ENCODE results near the gene DHRS9. TPM values are rescaled to one million over a fixed set of nuclear protein-coding genes. Genes with fewer than 3 reads are reported as not detected.

Gene DHRS9
- total RNA-seq, 2 donors from 2014 or later, result 0.71 to 1.5 TPM

DNA sequence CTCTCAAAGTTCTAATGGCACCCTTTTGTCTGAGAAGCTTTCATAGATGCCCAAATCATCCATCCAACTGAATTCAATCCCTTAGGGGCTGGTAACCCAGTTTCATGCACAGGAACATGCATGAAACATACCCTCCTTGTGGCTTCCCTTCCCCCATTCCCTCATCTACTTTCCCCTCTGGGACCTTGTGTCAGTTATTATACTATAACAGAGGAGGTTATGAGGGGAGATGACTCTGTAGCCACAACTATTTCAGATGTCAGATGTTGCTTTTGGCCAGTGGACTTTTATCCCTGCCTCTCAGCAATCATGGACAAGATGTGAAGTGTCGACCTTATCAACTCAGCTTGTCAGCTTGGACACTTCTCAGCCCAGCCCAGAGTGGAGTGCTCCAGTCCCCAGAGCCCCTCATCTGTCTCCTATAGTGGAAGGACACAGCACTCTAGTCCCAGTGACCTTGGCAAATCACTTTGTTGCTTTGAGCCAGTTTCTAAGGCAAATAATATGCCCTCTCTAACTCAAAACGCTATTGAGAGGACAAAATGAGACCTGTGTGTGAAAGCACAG lies 8.4 kb downstream of the DHRS9 start:
- H3K4me1 Mint-ChIP-seq, result peaks cover 5% of the 10 kb centered on the region
- no peaks in the 10 kb centered on the region for H3K36me3 Mint-ChIP-seq (ENCODE audit: low read depth)
- no peaks in the 10 kb centered on the region for H3K9me3 Mint-ChIP-seq
- H3K27ac Mint-ChIP-seq, result no peak overlapping the region
- H3K27me3 Mint-ChIP-seq, result no peaks in the 10 kb centered on the region
- no peak overlapping the region for H3K4me3 Mint-ChIP-seq
- ATAC-seq (replicated peaks), result no peak

DNA sequence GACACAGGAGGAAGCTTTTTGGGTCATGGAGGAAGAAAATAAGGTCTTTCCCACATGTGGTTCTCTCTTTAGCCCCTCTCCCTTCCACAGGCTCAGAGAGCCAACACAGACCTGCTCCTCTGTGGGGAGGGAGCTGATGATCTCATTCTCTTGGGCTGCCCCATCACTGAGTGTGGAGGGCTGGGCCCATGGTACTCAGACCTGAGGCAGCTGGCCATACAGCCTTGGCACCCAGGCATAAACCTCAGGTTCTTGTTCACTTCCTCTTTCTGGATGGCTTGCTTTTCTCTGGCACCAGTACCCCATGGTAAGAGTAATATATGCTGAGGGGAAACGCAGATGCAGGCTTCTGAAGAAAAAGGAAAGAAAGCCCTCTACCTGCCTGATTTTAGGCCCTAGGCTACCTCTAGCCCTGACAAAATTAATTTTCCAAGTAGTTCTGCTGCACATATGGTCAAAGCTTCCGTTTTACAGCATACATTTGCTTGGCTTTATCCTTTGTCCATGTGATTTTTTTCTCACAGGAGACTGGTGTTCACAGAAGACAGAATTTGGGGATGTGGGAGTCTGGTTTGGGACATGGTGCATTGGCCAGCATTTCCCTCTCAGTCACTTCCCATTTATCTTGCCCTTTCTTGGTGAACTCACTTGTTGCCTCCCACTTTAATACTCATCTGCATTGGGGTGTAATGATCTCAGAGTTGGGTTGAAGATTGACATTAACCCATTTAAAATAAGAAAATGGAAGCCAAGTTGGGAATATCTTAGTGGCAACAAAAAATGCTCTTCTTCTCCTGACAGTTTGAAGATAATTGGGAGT lies 11.1 kb downstream of the DHRS9 start:
- no peak overlapping the region for H3K4me3 Mint-ChIP-seq
- no peak overlapping the region for H3K27ac Mint-ChIP-seq
- no peaks in the 10 kb centered on the region for H3K9me3 Mint-ChIP-seq
- H3K4me1 Mint-ChIP-seq, result no peaks in the 10 kb centered on the region
- H3K36me3 Mint-ChIP-seq (ENCODE audit: low read depth), result no peaks in the 10 kb centered on the region
- no peak for ATAC-seq (replicated peaks)
- no peaks in the 10 kb centered on the region for H3K27me3 Mint-ChIP-seq

DNA sequence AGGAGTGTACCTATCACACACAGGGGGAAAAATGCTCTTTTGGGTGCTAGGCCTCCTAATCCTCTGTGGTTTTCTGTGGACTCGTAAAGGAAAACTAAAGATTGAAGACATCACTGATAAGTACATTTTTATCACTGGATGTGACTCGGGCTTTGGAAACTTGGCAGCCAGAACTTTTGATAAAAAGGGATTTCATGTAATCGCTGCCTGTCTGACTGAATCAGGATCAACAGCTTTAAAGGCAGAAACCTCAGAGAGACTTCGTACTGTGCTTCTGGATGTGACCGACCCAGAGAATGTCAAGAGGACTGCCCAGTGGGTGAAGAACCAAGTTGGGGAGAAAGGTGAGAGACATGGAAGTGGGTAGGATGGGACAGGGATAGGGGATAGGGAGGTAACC lies 12.2 kb downstream of the DHRS9 start:
- no peak for ATAC-seq (replicated peaks)
- no peaks in the 10 kb centered on the region for H3K36me3 Mint-ChIP-seq (ENCODE audit: low read depth)
- H3K4me3 Mint-ChIP-seq, result no peak overlapping the region
- peaks cover 6% of the 10 kb centered on the region for H3K9me3 Mint-ChIP-seq
- H3K27me3 Mint-ChIP-seq, result peaks cover 4% of the 10 kb centered on the region
- no peak overlapping the region for H3K27ac Mint-ChIP-seq
- H3K4me1 Mint-ChIP-seq, result no peaks in the 10 kb centered on the region

DNA sequence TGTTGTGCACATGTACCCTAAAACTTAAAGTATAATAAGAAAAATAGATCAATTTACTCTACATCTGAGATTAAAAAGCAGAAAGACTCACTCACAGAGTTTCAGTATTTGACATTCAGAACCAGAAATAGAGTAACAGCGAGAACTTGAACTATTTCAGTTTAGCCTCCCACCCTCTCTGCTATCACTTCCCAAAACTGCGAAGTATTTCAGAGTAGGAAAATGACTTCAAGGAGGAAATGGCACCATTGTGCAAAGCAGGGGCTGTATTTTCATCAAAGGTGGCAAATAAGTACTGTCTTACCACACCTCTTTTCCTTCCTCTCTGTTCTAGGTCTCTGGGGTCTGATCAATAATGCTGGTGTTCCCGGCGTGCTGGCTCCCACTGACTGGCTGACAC lies 13.6 kb downstream of the DHRS9 start:
- Mint-ChIP-seq H3K27me3 (peaks cover 4% of the 10 kb centered on the region), H3K36me3 (ENCODE audit: low read depth) (no peaks in the 10 kb centered on the region), H3K4me3 (no peak overlapping the region), H3K4me1 (no peaks in the 10 kb centered on the region), H3K27ac (no peak overlapping the region), H3K9me3 (peaks cover 6% of the 10 kb centered on the region)
- peak; percentile 38 for ATAC-seq (replicated peaks)

DNA sequence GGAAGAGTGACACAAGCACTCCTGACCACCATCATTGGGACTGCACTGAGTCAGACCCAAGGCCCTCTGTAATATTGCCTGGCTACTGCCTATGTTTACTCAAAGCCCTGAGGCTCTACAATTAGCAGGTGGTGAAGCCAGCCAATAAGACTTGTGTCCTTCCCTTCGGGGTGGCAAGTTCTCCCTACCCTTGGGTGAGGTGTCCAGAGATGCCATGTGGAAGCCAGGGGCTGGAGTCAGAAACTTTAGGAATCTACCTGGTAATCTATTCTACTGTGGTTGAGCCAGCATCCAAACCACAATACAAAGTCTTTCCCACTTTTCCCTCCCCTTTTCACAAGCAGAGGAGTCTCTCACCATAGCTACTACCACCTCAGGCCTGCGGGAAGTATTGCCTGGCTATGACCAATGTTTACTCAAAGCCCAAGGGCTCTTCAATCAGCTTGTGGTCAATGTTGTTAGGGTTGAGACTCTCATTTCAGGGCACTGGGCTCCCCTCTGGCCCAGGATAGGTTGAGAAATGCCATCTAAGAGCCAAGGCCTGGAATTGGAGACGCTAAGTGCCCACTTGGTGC lies 17.6 kb downstream of the DHRS9 start:
- Mint-ChIP-seq H3K4me1 (no peaks in the 10 kb centered on the region), H3K27me3 (peaks cover 4% of the 10 kb centered on the region)
- no peak for ATAC-seq (replicated peaks)

DNA sequence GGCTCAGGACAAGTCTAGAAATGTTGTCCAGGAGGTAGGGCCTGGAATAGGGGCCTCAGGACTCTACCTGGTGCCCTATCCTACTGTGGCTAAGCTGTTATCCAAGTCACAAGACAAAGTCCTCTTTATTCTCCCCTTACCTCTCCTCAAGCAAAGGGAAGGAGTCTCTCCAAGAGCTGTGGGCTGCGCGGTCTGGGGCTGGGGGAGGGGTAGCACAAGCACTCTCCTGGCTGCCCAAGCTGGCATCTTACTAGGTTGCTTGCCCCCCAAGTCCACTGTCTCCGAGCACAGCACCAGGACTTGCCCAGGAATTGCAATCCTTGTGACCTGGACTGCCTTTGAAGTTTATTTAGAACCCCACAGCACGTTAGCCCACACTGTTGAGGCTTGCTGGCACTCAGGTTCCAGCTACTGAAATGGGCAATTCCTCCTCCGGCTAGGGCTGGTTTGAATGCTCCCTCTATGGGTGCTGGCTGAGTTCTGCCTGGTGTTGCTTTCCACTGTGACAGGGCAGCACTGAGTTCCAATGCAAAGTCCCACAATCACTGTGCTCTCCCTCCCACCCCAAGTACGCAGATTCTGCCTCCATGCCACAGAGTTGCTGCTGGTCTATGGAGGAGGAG lies 18.5 kb downstream of the DHRS9 start:
- Mint-ChIP-seq H3K27me3 (peaks cover 7% of the 10 kb centered on the region), H3K9me3 (peaks cover 6% of the 10 kb centered on the region), H3K4me1 (no peaks in the 10 kb centered on the region), H3K4me3 (no peak overlapping the region), H3K36me3 (ENCODE audit: low read depth) (no peaks in the 10 kb centered on the region), H3K27ac (no peak overlapping the region)
- ATAC-seq (replicated peaks), result no peak

More for the DNA sequence above, 17.6 kb downstream of the DHRS9 start:
- no peak overlapping the region for H3K27ac Mint-ChIP-seq
- no peaks in the 10 kb centered on the region for H3K36me3 Mint-ChIP-seq (ENCODE audit: low read depth)
- H3K4me3 Mint-ChIP-seq, result no peak overlapping the region
- H3K9me3 Mint-ChIP-seq, result peaks cover 6% of the 10 kb centered on the region

DNA sequence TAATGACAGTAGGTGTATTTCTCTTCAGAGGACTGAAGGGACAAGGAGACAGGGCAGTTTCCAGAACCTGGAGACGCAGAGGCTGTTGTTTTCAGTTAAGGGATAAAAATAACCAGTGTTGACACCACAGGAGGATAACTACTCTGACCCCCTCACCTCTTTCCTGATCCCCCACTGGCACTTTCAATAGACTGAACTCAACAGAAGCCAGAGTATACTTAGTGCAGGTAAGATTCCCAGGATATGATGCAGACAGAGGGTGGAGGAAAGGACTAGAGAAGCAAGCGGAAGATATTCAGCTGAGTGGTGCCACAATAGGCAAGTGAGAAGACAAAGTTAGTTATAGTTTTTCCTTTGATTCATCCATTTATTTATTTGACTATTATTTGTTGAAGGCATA lies 19.8 kb downstream of the DHRS9 start:
- H3K36me3 Mint-ChIP-seq (ENCODE audit: low read depth), result no peaks in the 10 kb centered on the region

DNA sequence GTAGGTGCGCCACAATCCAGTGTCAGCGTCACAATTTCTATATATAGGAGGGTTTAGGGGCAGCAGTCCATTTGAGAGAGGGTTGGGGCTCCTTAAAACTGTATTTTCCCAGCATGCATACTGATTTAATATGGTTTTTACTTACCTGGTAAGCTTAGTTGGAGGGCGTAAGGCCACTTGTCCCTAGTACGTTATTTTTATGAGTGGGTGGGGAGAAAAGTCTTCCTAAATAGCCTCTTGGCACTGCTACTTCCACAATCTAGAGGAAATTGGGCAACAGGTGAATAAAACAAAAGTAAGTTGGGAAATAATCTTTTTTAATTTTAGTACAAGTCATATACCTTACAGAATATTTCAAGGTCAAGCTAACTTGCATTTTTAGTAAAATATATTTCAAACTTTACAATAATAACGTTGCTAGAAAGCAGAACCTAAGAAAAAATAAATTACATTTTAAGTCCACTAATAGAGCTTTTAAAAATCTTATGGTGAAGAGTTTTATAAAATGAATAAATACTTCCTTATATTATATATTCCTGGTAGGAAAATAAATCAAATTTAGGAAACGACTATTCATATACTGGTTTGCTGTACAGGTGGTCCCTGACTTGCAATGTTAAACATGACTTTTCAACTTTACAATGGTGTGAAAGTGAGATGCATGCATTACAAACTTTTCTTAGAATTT lies 20.9 kb downstream of the DHRS9 start:
- peaks cover under 1% of the 10 kb centered on the region for H3K4me1 Mint-ChIP-seq
- H3K27me3 Mint-ChIP-seq, result peaks cover 7% of the 10 kb centered on the region
- no peak overlapping the region for H3K4me3 Mint-ChIP-seq
- ATAC-seq (replicated peaks), result no peak
- H3K9me3 Mint-ChIP-seq, result peaks cover 6% of the 10 kb centered on the region
- no peak overlapping the region for H3K27ac Mint-ChIP-seq
- H3K36me3 Mint-ChIP-seq (ENCODE audit: low read depth), result no peaks in the 10 kb centered on the region

More for the DNA sequence above, 19.8 kb downstream of the DHRS9 start:
- H3K27ac Mint-ChIP-seq, result no peak overlapping the region
- H3K9me3 Mint-ChIP-seq, result peaks cover 6% of the 10 kb centered on the region
- ATAC-seq (replicated peaks), result no peak
- H3K4me3 Mint-ChIP-seq, result no peak overlapping the region
- H3K4me1 Mint-ChIP-seq, result no peaks in the 10 kb centered on the region
- peaks cover 7% of the 10 kb centered on the region for H3K27me3 Mint-ChIP-seq

DNA sequence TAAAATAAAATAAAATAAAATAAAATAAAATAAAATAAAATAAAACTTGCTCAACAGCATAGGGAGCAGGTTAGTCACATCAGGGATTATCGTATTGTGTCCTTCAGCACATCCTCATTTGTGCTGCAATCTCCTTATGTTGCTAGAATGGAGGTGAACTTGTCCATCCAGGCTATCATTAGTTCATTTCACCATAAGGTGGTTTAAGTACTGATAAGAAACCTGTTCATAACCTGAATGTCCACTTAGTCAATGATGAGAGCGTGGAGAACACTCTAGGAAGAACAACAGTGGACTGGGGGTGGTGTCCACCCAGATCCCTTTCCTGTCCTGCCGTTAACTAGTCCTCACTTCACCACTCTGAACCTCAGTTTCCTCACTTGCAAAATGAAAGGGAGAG lies 21.9 kb downstream of the DHRS9 start:
- Mint-ChIP-seq H3K27ac (no peak overlapping the region), H3K4me3 (no peak overlapping the region), H3K36me3 (ENCODE audit: low read depth) (no peaks in the 10 kb centered on the region), H3K9me3 (no peaks in the 10 kb centered on the region), H3K27me3 (peaks cover 3% of the 10 kb centered on the region), H3K4me1 (peaks cover 10% of the 10 kb centered on the region)
- no peak for ATAC-seq (replicated peaks)

DNA sequence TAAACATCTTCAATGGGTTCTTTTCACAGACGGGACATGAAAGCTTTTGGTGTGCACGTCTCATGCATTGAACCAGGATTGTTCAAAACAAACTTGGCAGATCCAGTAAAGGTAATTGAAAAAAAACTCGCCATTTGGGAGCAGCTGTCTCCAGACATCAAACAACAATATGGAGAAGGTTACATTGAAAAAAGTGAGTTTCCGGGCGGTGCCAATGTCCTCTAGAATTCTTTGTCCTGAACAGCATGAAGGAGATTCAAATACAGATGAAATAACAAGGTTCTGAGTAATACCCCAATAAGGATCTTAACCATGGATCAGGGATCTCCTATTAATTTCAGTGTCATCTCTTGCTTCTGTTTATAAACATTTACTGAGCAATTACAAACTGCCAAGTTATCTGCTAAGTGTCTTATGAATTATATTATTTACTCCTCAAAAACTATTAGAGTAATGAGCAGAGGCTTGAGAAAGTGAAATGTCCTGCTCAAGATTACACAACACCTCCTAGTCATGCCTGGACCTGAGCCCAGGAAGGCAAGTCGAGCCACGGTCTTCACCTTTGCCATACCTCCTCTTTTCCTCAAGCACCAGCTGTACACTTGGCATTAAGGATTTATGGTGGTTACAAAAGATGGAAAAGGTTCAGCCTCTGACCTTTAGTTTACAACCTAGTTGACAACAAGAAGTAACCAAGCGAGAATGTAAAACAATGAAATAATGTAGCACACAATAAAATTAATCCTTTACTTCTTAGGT lies 22.6 kb downstream of the DHRS9 start:
- no peaks in the 10 kb centered on the region for H3K36me3 Mint-ChIP-seq (ENCODE audit: low read depth)
- H3K4me3 Mint-ChIP-seq, result no peak overlapping the region
- no peak for ATAC-seq (replicated peaks)
- H3K4me1 Mint-ChIP-seq, result peaks cover 11% of the 10 kb centered on the region
- no peak overlapping the region for H3K27ac Mint-ChIP-seq
- no peaks in the 10 kb centered on the region for H3K9me3 Mint-ChIP-seq
- H3K27me3 Mint-ChIP-seq, result peaks cover 3% of the 10 kb centered on the region

DNA sequence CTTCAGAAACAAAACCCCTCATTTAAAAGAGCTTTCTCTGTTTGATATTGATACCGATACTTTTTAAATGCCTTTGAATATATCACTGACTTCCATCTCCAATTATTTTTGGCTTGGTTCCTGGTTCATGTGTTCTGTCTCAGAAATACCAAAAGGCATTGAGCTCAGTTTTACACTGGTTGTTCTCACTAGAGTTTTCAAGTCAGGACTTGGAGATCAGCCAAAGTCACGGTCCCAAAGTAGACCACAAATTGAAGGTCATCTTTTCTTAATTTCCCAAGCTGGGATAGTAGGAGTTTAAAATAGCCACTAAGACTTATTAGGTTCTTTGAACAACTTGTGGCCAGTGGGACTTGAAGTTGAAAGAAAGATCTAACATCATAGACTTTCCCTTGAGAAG lies 24.2 kb downstream of the DHRS9 start:
- no peak overlapping the region for H3K4me3 Mint-ChIP-seq
- peaks cover 5% of the 10 kb centered on the region for H3K27me3 Mint-ChIP-seq
- no peak overlapping the region for H3K27ac Mint-ChIP-seq
- no peak for ATAC-seq (replicated peaks)
- no peaks in the 10 kb centered on the region for H3K9me3 Mint-ChIP-seq
- H3K36me3 Mint-ChIP-seq (ENCODE audit: low read depth), result no peaks in the 10 kb centered on the region
- H3K4me1 Mint-ChIP-seq, result peaks cover 11% of the 10 kb centered on the region

DNA sequence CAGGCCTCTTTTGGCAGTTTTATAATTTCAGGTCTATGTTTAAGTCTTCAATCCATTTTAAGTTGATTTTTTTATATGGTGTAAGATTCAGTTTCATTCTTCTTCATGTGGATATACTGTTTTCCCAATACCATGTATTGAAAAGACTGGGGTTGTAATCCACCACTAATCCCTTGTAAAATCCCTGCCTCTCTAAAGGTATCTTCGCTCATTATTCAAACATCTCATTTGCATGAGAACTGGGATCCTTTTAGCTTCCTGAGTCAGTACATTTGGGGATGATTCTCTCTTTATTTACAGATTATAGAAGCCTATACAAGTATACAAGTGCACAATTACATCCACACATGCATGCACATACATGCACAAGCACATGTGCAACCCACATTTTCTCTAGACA lies 25.3 kb downstream of the DHRS9 start:
- Mint-ChIP-seq H3K27me3 (peaks cover 7% of the 10 kb centered on the region), H3K4me3 (no peak overlapping the region), H3K27ac (no peak overlapping the region), H3K9me3 (no peaks in the 10 kb centered on the region), H3K36me3 (ENCODE audit: low read depth) (no peaks in the 10 kb centered on the region), H3K4me1 (peaks cover 11% of the 10 kb centered on the region)
- no peak for ATAC-seq (replicated peaks)

DNA sequence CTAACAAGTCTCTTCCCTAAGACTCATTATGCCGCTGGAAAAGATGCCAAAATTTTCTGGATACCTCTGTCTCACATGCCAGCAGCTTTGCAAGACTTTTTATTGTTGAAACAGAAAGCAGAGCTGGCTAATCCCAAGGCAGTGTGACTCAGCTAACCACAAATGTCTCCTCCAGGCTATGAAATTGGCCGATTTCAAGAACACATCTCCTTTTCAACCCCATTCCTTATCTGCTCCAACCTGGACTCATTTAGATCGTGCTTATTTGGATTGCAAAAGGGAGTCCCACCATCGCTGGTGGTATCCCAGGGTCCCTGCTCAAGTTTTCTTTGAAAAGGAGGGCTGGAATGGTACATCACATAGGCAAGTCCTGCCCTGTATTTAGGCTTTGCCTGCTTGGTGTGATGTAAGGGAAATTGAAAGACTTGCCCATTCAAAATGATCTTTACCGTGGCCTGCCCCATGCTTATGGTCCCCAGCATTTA lies 26.3 kb downstream of the DHRS9 start:
- Mint-ChIP-seq H3K4me3 (peak overlapping the region; percentile 37), H3K4me1 (peaks cover 11% of the 10 kb centered on the region), H3K27ac (no peak overlapping the region), H3K27me3 (peaks cover 7% of the 10 kb centered on the region), H3K36me3 (ENCODE audit: low read depth) (no peaks in the 10 kb centered on the region), H3K9me3 (no peaks in the 10 kb centered on the region)
- peak; percentile 86 for ATAC-seq (replicated peaks)

DNA sequence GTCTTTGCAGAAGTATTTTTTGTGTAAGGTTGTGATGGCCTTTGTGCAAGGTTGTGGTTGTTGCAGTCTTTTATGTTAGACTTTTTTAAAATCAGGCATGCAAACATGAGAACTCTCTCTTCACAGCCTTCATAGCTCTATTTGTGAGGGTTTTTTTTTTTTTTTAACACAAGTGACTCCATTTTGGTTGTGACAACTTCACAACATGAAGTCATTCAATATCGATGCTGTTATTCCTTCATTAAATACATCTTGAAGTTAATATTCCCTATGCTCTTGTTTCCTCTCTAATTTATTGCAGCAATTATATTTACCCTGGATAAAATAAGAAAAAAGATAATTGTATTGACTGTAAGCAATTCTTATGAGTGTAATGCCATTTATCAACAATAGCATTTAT lies 35.5 kb downstream of the DHRS9 start:
- Mint-ChIP-seq H3K27me3 (peaks cover 3% of the 10 kb centered on the region), H3K4me3 (no peak overlapping the region), H3K36me3 (ENCODE audit: low read depth) (no peaks in the 10 kb centered on the region), H3K4me1 (peaks cover 29% of the 10 kb centered on the region), H3K9me3 (no peaks in the 10 kb centered on the region), H3K27ac (no peak overlapping the region)
- no peak for ATAC-seq (replicated peaks)

Data from activated T-helper 17 cell treated with anti-CD3 and anti-CD28 coated beads, Interleukin-2, amount 50 U/mL, for 72 hours (primary cell).